H1 (cell line): Measurements from ENCODE around the gene AK8. TPM values are rescaled to one million over a fixed set of nuclear protein-coding genes. Genes with fewer than 3 reads are reported as not detected.

Source experiments
- CTCF ChIA-PET: fragments of 300-600 bp; sonication (Branson Sonifier 250); formaldehyde crosslinking; loops from one replicate; lab custom pipeline; 2021; ENCODE audit not compliant: partially characterized antibody; lab: Charles Lee
- POLR2A ChIA-PET: fragments of 300-600 bp; sonication (Branson Sonifier 250); formaldehyde crosslinking; loops from one replicate; lab custom pipeline; 2021; ENCODE audit warnings: inconsistent platforms; ENCODE audit not compliant: partially characterized antibody; lab: Charles Lee
- DNase-seq, 2 experiments: peaks; one replicate each; pipeline versions ENCODE4 v3.0.0 to v3.0.0-alpha.2; 2010 to 2022; ENCODE audit warnings: low spot score in 2 of 2, low read depth in 1 of 2, mixed read lengths in 1 of 2
- FAIRE-seq: peaks from 2 replicates; lab custom pipeline; 2011; peaks lifted over from hg19 to GRCh38; lab: Jason Lieb, UNC
- H2AFZ ChIP-seq: 2 replicates; pipeline ENCODE4 v1.8.1; 2012; ENCODE audit warnings: low read length, inconsistent platforms
- H2AK5ac ChIP-seq: 2 replicates; pipeline ENCODE4 v1.6.1; 2013; ENCODE audit warnings: low read depth, low read length
- H2BK120ac ChIP-seq: replicated peaks from 2 replicates; pipeline ENCODE3; 2013; ENCODE audit warnings: low read depth, low read length, inconsistent platforms
- H2BK12ac ChIP-seq: 2 replicates; pipeline ENCODE4 v1.6.1; 2013; ENCODE audit warnings: low read depth, low read length
- H2BK15ac ChIP-seq: 2 replicates; pipeline ENCODE4 v1.6.1; 2013; ENCODE audit warnings: low read length
- H2BK20ac ChIP-seq: 2 replicates; pipeline ENCODE4 v1.6.1; 2013; ENCODE audit warnings: low read length
- H2BK5ac ChIP-seq: 2 replicates; pipeline ENCODE4 v1.6.1; 2013; ENCODE audit warnings: low read depth, low read length
- H3K14ac ChIP-seq: 2 replicates; pipeline ENCODE4 v1.6.1; 2013; ENCODE audit warnings: inconsistent platforms; ENCODE audit not compliant: insufficient read length
- H3K18ac ChIP-seq: 2 replicates; pipeline ENCODE4 v1.6.1; 2013; ENCODE audit warnings: low read length; ENCODE audit errors: extremely low read depth
- H3K23ac ChIP-seq: 2 replicates; pipeline ENCODE4 v1.6.1; 2013; ENCODE audit warnings: inconsistent platforms; ENCODE audit not compliant: insufficient read length
- H3K23me2 ChIP-seq: 2 replicates; pipeline ENCODE4 v1.6.1; 2013; ENCODE audit warnings: low read depth, low read length
- H3K27ac ChIP-seq: 2 replicates; pipeline ENCODE4 v1.6.1; 2011; ENCODE audit warnings: low read depth, low read length, inconsistent platforms
- H3K27me3 ChIP-seq, 4 experiments: replicated peaks in 1 of 4; 1 replicate in 1 of 4; 2 replicates in 3 of 4; pipeline versions ENCODE4 v1.6.1 to v1.8.1; 2011 to 2013; ENCODE audit warnings: low read length in 3 of 4, mild to moderate bottlenecking in 3 of 4, inconsistent platforms in 2 of 4, mixed read lengths in 2 of 4, moderate library complexity in 1 of 4; ENCODE audit not compliant: control insufficient read depth in 3 of 4, insufficient read depth in 3 of 4; ENCODE audit errors: extremely low read depth in 1 of 4
- H3K36me3 ChIP-seq, 4 experiments: 2 replicates each; pipeline versions ENCODE4 v1.6.1 to v1.8.1; 2011 to 2013; ENCODE audit warnings: mild to moderate bottlenecking in 4 of 4, low read length in 3 of 4, moderate library complexity in 2 of 4, control low read depth in 1 of 4, inconsistent platforms in 1 of 4; ENCODE audit not compliant: insufficient read depth in 4 of 4, control insufficient read depth in 2 of 4
- H3K4ac ChIP-seq: replicated peaks from 2 replicates; pipeline ENCODE3; 2013; ENCODE audit warnings: low read length, low read depth, mixed read lengths, inconsistent platforms; ENCODE audit not compliant: insufficient read length
- H3K4me1 ChIP-seq, 4 experiments: replicated peaks in 1 of 4; 1 replicate in 1 of 4; 2 replicates in 3 of 4; pipeline versions ENCODE4 v1.6.1 to v1.8.1; 2011 to 2013; ENCODE audit warnings: low read length in 3 of 4, inconsistent platforms in 2 of 4, mixed read lengths in 1 of 4; ENCODE audit not compliant: insufficient read depth in 4 of 4, control insufficient read depth in 3 of 4
- H3K4me2 ChIP-seq, 2 experiments: 2 replicates each; pipeline versions ENCODE4 v1.6.1 to v1.8.1; 2011 to 2013; ENCODE audit warnings: low read depth in 2 of 2, low read length in 2 of 2, control low read depth in 1 of 2, inconsistent platforms in 1 of 2, mild to moderate bottlenecking in 1 of 2; ENCODE audit not compliant: insufficient read depth in 1 of 2
- H3K4me3 ChIP-seq, 4 experiments: fragments of 200-600, 300-600 bp in 1 of 4; sonication (generic), shearing (Covaris generic), sonication (Bioruptor Twin) in 1 of 4; 2 replicates each; pipeline versions ENCODE4 v1.5.1 to v1.8.1; 2011 to 2016; ENCODE audit warnings: low read length in 4 of 4, low read depth in 3 of 4, control low read depth in 2 of 4, inconsistent platforms in 2 of 4, mild to moderate bottlenecking in 2 of 4, mixed read lengths in 1 of 4, moderate library complexity in 1 of 4; ENCODE audit not compliant: insufficient read depth in 2 of 4; ENCODE audit errors: extremely low read depth in 1 of 4
- H3K56ac ChIP-seq: replicated peaks from 2 replicates; pipeline ENCODE3; 2013; ENCODE audit warnings: low read depth, mild to moderate bottlenecking, mixed read lengths, low read length, inconsistent platforms; ENCODE audit not compliant: insufficient read length
- H3K79me1 ChIP-seq: 2 replicates; pipeline ENCODE4 v1.6.1; 2013; ENCODE audit warnings: low read depth, low read length, control low read depth
- H3K79me2 ChIP-seq, 2 experiments: 2 replicates each; pipeline versions ENCODE4 v1.6.1 to v1.8.1; 2012 to 2013; ENCODE audit warnings: low read length in 2 of 2, mild to moderate bottlenecking in 2 of 2, inconsistent platforms in 1 of 2; ENCODE audit not compliant: insufficient read depth in 2 of 2, control insufficient read depth in 1 of 2
- H3K9ac ChIP-seq, 4 experiments: replicated peaks in 1 of 4; 1 replicate in 1 of 4; 2 replicates in 3 of 4; pipeline versions ENCODE4 v1.6.1 to v1.8.1; 2011 to 2013; ENCODE audit warnings: low read depth in 3 of 4, low read length in 3 of 4, control low read depth in 2 of 4, mild to moderate bottlenecking in 2 of 4, moderate library complexity in 2 of 4, inconsistent platforms in 1 of 4; ENCODE audit errors: extremely low read depth in 1 of 4
- H3K9me3 ChIP-seq, 2 experiments: 2 replicates each; pipeline versions ENCODE4 v1.6.1 to v1.8.1; 2012 to 2013; ENCODE audit warnings: mild to moderate bottlenecking in 2 of 2, moderate library complexity in 2 of 2, control low read depth in 1 of 2, inconsistent platforms in 1 of 2, low read depth in 1 of 2, low read length in 1 of 2, mixed read lengths in 1 of 2; ENCODE audit not compliant: insufficient read depth in 2 of 2
- H4K20me1 ChIP-seq, 2 experiments: replicated peaks in 1 of 2; 2 replicates each; pipeline versions ENCODE3 to v1.8.1; 2011 to 2013; ENCODE audit warnings: inconsistent platforms in 2 of 2, low read length in 2 of 2, mild to moderate bottlenecking in 1 of 2; ENCODE audit not compliant: insufficient read depth in 2 of 2, control insufficient read depth in 1 of 2
- H4K5ac ChIP-seq: 2 replicates; pipeline ENCODE4 v1.6.1; 2013; ENCODE audit warnings: low read length, low read depth, mixed read lengths, inconsistent platforms; ENCODE audit not compliant: insufficient read length
- H4K8ac ChIP-seq: 2 replicates; pipeline ENCODE4 v1.8.0; 2013; ENCODE audit warnings: mild to moderate bottlenecking, moderate library complexity, low read length, inconsistent platforms; ENCODE audit not compliant: insufficient read depth; ENCODE audit errors: extremely low read depth
- H4K91ac ChIP-seq: replicated peaks from 2 replicates; pipeline ENCODE3; 2013; ENCODE audit warnings: low read length, mixed read lengths, inconsistent platforms; ENCODE audit not compliant: insufficient read length
- ASH2L ChIP-seq: fragments of 200-600, 300-600 bp; sonication (generic); IDR thresholded peaks from one replicate; pipeline ENCODE4 v1.7.1; 2017; ENCODE audit warnings: low read length
- BACH1 ChIP-seq: IDR thresholded peaks from 2 replicates; pipeline ENCODE4 v1.6.1; 2012; ENCODE audit warnings: low read length, improper control_type of control experiment
- CBX5 ChIP-seq: fragments of 300-800, 300-1000 bp; sonication (generic); IDR thresholded peaks from 2 replicates; pipeline ENCODE4 v1.7.1; 2016; ENCODE audit warnings: antibody characterized with exemption, low read length, low read depth
- CEBPB ChIP-seq: IDR thresholded peaks from 2 replicates; pipeline ENCODE4 v1.6.1; 2012; ENCODE audit warnings: low read depth, low read length
- GABPA ChIP-seq: IDR thresholded peaks from 2 replicates; pipeline ENCODE4 v1.6.1; 2011; ENCODE audit warnings: mild to moderate bottlenecking, low read length, moderate library complexity, borderline replicate concordance; ENCODE audit not compliant: insufficient read depth
- KDM1A ChIP-seq: fragments of 200-600, 300-600 bp; sonication (generic); IDR thresholded peaks from 2 replicates; pipeline ENCODE4 v1.7.1; 2016; ENCODE audit warnings: mild to moderate bottlenecking, low read length, borderline replicate concordance
- RBBP5 ChIP-seq: IDR thresholded peaks from 2 replicates; pipeline ENCODE4 v1.7.1; 2012; ENCODE audit warnings: low read depth, mild to moderate bottlenecking, inconsistent platforms, low read length, moderate library complexity, borderline replicate concordance
- RNF2 ChIP-seq: fragments of 200-900, 300-1000 bp; sonication (generic); IDR thresholded peaks from 2 replicates; pipeline ENCODE4 v1.7.1; 2016; ENCODE audit warnings: borderline replicate concordance, low read depth, mild to moderate bottlenecking, antibody characterized with exemption, low read length; ENCODE audit not compliant: poor library complexity, severe bottlenecking; ENCODE audit errors: missing control alignments
- SP4 ChIP-seq: IDR thresholded peaks from 2 replicates; pipeline ENCODE4 v1.6.1; 2012; ENCODE audit warnings: low read length, inconsistent platforms
- SRF ChIP-seq: IDR thresholded peaks from 2 replicates; pipeline ENCODE4 v1.6.1; 2011; ENCODE audit warnings: mild to moderate bottlenecking, low read depth, low read length, moderate library complexity
- TBP ChIP-seq: IDR thresholded peaks from 2 replicates; pipeline ENCODE4 v1.6.1; 2011; ENCODE audit warnings: low read depth, low read length, improper control_type of control experiment
- WGBS, 2 experiments: shearing (Covaris generic) in 1 of 2; methylation state at CpG; one replicate each; pipeline versions ENCODE4 v1.1.6 to v1.1.7; 2013 to 2015; ENCODE audit warnings: low lambda C conversion rate in 2 of 2, mixed read lengths in 2 of 2, inconsistent platforms in 1 of 2, low coverage in 1 of 2, missing lambda C conversion rate in 1 of 2; ENCODE audit not compliant: insufficient replicate concordance in 2 of 2, insufficient coverage in 1 of 2, insufficient read length in 1 of 2; ENCODE audit errors: extremely low coverage in 1 of 2, missing lambda C conversion rate in 1 of 2; 5-methylcytosine and 5-hydroxymethylcytosine counted together
- polyA plus RNA-seq, 7 experiments: library from polyadenylated mRNA; depleted of rRNA in 3 of 7; stranded (reverse) in 5 of 7; unstranded in 2 of 7; fragments of >200 nt in 5 of 7; fragments of 200-250 nt in 2 of 7; gene quantifications; 1 replicate in 5 of 7; 2 replicates in 1 of 7; 4 replicates in 1 of 7; pipeline versions ENCODE4 v1.2.1 to v1.2.3, GENCODE V29; 2011 to 2013; ENCODE audit warnings: missing spikeins in 2 of 7, mixed read lengths in 2 of 7
- total RNA-seq: library from RNA; stranded (reverse); fragmentation: NEBNext Ultra II Directional; extraction: Animal tissue kit (Norgen Biotek cat#: 25700); gene quantifications from 2 replicates; pipeline ENCODE4 v1.2.1, GENCODE V29; 2021

Gene AK8
- total and polyA plus RNA-seq, 2 of the 8 experiments (the other 6 are each of a cell fraction or from before 2014, with no cell fraction given) = 0.35 to 0.48 TPM

DNA sequence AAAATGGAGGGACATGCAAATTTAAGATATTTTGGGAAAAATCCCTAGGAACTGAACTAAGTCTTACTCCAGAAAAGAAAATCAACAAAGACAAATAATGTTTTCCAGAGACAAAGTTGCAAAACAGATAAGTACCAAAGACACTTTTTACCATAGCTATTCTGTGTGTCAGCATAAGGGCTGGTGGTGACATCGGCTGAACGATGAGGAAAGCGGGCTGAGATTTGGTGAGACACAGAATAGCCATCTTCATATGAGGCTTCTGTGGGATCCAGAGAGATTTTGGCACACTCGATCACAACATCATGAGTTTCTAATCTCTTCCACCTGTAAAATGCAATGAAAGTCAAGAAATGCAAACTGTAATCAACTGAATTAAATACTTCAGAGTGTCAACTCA lies 34.0 kb upstream of the AK8 start:
- H3K56ac ChIP-seq = no peak overlapping the region
- H3K23ac ChIP-seq = no peak overlapping the region
- no peaks in the 10 kb centered on the region for H3K79me1 ChIP-seq
- no peaks in the 10 kb centered on the region for H3K23me2 ChIP-seq
- no peak overlapping the region for H3K4me2 ChIP-seq
- H3K9me3 ChIP-seq = no peaks in the 10 kb centered on the region
- peaks cover 7 to 34% (median 23%) of the 10 kb centered on the region in 4 experiments; a peak in 7 of 8 replicates for H3K36me3 ChIP-seq
- ChIA-PET CTCF (interaction anchor here (9.0 kb wide), 1 partner anchor 9 kb away, joined by 80 read pairs; no protein-coding TSS in a partner anchor), POLR2A (no interaction called here)
- no peak overlapping the region for H3K27ac ChIP-seq
- FAIRE-seq (no peak), DNase-seq (no peak)
- no peak overlapping the region for H3K4ac ChIP-seq
- H4K5ac ChIP-seq = no peak overlapping the region
- H2BK5ac ChIP-seq = no peak overlapping the region
- 82% methylated on average over 4 of the region's 4 CpGs; no CpG with 5 or more reads in 1 of the 2 experiments for WGBS, 2 experiments
- H3K18ac ChIP-seq = no peak overlapping the region
- H4K20me1 ChIP-seq = no peaks in the 10 kb centered on the region
- no peak overlapping the region for H2AK5ac ChIP-seq
- no peak overlapping the region for H2BK20ac ChIP-seq
- H2BK120ac ChIP-seq = no peak overlapping the region
- H2BK15ac ChIP-seq = no peak overlapping the region
- H3K9ac ChIP-seq = no peak overlapping the region
- no peak overlapping the region for H3K4me3 ChIP-seq
- no peaks in the 10 kb centered on the region for H3K27me3 ChIP-seq
- TF ChIP-seq BACH1 (no peak), RBBP5 (no peak), CEBPB (no peak), RNF2 (no peak), SP4 (no peak), SRF (no peak), TBP (no peak), KDM1A (no peak), GABPA (no peak), ASH2L (no peak), CBX5 (no peak)
- no peak overlapping the region for H4K91ac ChIP-seq
- H3K14ac ChIP-seq = no peak overlapping the region
- no peaks in the 10 kb centered on the region for H3K4me1 ChIP-seq
- no peaks in the 10 kb centered on the region for H3K79me2 ChIP-seq
- H2AFZ ChIP-seq = no peak overlapping the region
- no peak overlapping the region for H2BK12ac ChIP-seq
- H4K8ac ChIP-seq = no peak overlapping the region
